H1 (cell line): ENCODE results near the gene SYPL1. TPM values are rescaled to one million over a fixed set of nuclear protein-coding genes. Genes with fewer than 3 reads are reported as not detected.

Source experiments
- CTCF ChIA-PET: fragments of 300-600 bp; sonication (Branson Sonifier 250); formaldehyde crosslinking; loops from one replicate; lab custom pipeline; 2021; ENCODE audit not compliant: partially characterized antibody; lab: Charles Lee
- POLR2A ChIA-PET: fragments of 300-600 bp; sonication (Branson Sonifier 250); formaldehyde crosslinking; loops from one replicate; lab custom pipeline; 2021; ENCODE audit warnings: inconsistent platforms; ENCODE audit not compliant: partially characterized antibody; lab: Charles Lee
- DNase-seq, 2 experiments: peaks; one replicate each; pipeline versions ENCODE4 v3.0.0 to v3.0.0-alpha.2; 2010 to 2022; ENCODE audit warnings: low spot score in 2 of 2, low read depth in 1 of 2, mixed read lengths in 1 of 2
- FAIRE-seq: peaks from 2 replicates; lab custom pipeline; 2011; peaks lifted over from hg19 to GRCh38; lab: Jason Lieb, UNC
- H2AFZ ChIP-seq: 2 replicates; pipeline ENCODE4 v1.8.1; 2012; ENCODE audit warnings: low read length, inconsistent platforms
- H2AK5ac ChIP-seq: 2 replicates; pipeline ENCODE4 v1.6.1; 2013; ENCODE audit warnings: low read depth, low read length
- H2BK120ac ChIP-seq: replicated peaks from 2 replicates; pipeline ENCODE3; 2013; ENCODE audit warnings: low read depth, low read length, inconsistent platforms
- H2BK12ac ChIP-seq: 2 replicates; pipeline ENCODE4 v1.6.1; 2013; ENCODE audit warnings: low read depth, low read length
- H2BK15ac ChIP-seq: 2 replicates; pipeline ENCODE4 v1.6.1; 2013; ENCODE audit warnings: low read length
- H2BK20ac ChIP-seq: 2 replicates; pipeline ENCODE4 v1.6.1; 2013; ENCODE audit warnings: low read length
- H2BK5ac ChIP-seq: 2 replicates; pipeline ENCODE4 v1.6.1; 2013; ENCODE audit warnings: low read depth, low read length
- H3K14ac ChIP-seq: 2 replicates; pipeline ENCODE4 v1.6.1; 2013; ENCODE audit warnings: inconsistent platforms; ENCODE audit not compliant: insufficient read length
- H3K18ac ChIP-seq: 2 replicates; pipeline ENCODE4 v1.6.1; 2013; ENCODE audit warnings: low read length; ENCODE audit errors: extremely low read depth
- H3K23ac ChIP-seq: 2 replicates; pipeline ENCODE4 v1.6.1; 2013; ENCODE audit warnings: inconsistent platforms; ENCODE audit not compliant: insufficient read length
- H3K23me2 ChIP-seq: 2 replicates; pipeline ENCODE4 v1.6.1; 2013; ENCODE audit warnings: low read depth, low read length
- H3K27ac ChIP-seq: 2 replicates; pipeline ENCODE4 v1.6.1; 2011; ENCODE audit warnings: low read depth, low read length, inconsistent platforms
- H3K27me3 ChIP-seq, 4 experiments: replicated peaks in 1 of 4; 1 replicate in 1 of 4; 2 replicates in 3 of 4; pipeline versions ENCODE4 v1.6.1 to v1.8.1; 2011 to 2013; ENCODE audit warnings: low read length in 3 of 4, mild to moderate bottlenecking in 3 of 4, inconsistent platforms in 2 of 4, mixed read lengths in 2 of 4, moderate library complexity in 1 of 4; ENCODE audit not compliant: control insufficient read depth in 3 of 4, insufficient read depth in 3 of 4; ENCODE audit errors: extremely low read depth in 1 of 4
- H3K36me3 ChIP-seq, 4 experiments: 2 replicates each; pipeline versions ENCODE4 v1.6.1 to v1.8.1; 2011 to 2013; ENCODE audit warnings: mild to moderate bottlenecking in 4 of 4, low read length in 3 of 4, moderate library complexity in 2 of 4, control low read depth in 1 of 4, inconsistent platforms in 1 of 4; ENCODE audit not compliant: insufficient read depth in 4 of 4, control insufficient read depth in 2 of 4
- H3K4ac ChIP-seq: replicated peaks from 2 replicates; pipeline ENCODE3; 2013; ENCODE audit warnings: low read length, low read depth, mixed read lengths, inconsistent platforms; ENCODE audit not compliant: insufficient read length
- H3K4me1 ChIP-seq, 4 experiments: replicated peaks in 1 of 4; 1 replicate in 1 of 4; 2 replicates in 3 of 4; pipeline versions ENCODE4 v1.6.1 to v1.8.1; 2011 to 2013; ENCODE audit warnings: low read length in 3 of 4, inconsistent platforms in 2 of 4, mixed read lengths in 1 of 4; ENCODE audit not compliant: insufficient read depth in 4 of 4, control insufficient read depth in 3 of 4
- H3K4me2 ChIP-seq, 2 experiments: 2 replicates each; pipeline versions ENCODE4 v1.6.1 to v1.8.1; 2011 to 2013; ENCODE audit warnings: low read depth in 2 of 2, low read length in 2 of 2, control low read depth in 1 of 2, inconsistent platforms in 1 of 2, mild to moderate bottlenecking in 1 of 2; ENCODE audit not compliant: insufficient read depth in 1 of 2
- H3K4me3 ChIP-seq, 4 experiments: fragments of 200-600, 300-600 bp in 1 of 4; sonication (generic), shearing (Covaris generic), sonication (Bioruptor Twin) in 1 of 4; 2 replicates each; pipeline versions ENCODE4 v1.5.1 to v1.8.1; 2011 to 2016; ENCODE audit warnings: low read length in 4 of 4, low read depth in 3 of 4, control low read depth in 2 of 4, inconsistent platforms in 2 of 4, mild to moderate bottlenecking in 2 of 4, mixed read lengths in 1 of 4, moderate library complexity in 1 of 4; ENCODE audit not compliant: insufficient read depth in 2 of 4; ENCODE audit errors: extremely low read depth in 1 of 4
- H3K56ac ChIP-seq: replicated peaks from 2 replicates; pipeline ENCODE3; 2013; ENCODE audit warnings: low read depth, mild to moderate bottlenecking, mixed read lengths, low read length, inconsistent platforms; ENCODE audit not compliant: insufficient read length
- H3K79me1 ChIP-seq: 2 replicates; pipeline ENCODE4 v1.6.1; 2013; ENCODE audit warnings: low read depth, low read length, control low read depth
- H3K79me2 ChIP-seq, 2 experiments: 2 replicates each; pipeline versions ENCODE4 v1.6.1 to v1.8.1; 2012 to 2013; ENCODE audit warnings: low read length in 2 of 2, mild to moderate bottlenecking in 2 of 2, inconsistent platforms in 1 of 2; ENCODE audit not compliant: insufficient read depth in 2 of 2, control insufficient read depth in 1 of 2
- H3K9ac ChIP-seq, 4 experiments: replicated peaks in 1 of 4; 1 replicate in 1 of 4; 2 replicates in 3 of 4; pipeline versions ENCODE4 v1.6.1 to v1.8.1; 2011 to 2013; ENCODE audit warnings: low read depth in 3 of 4, low read length in 3 of 4, control low read depth in 2 of 4, mild to moderate bottlenecking in 2 of 4, moderate library complexity in 2 of 4, inconsistent platforms in 1 of 4; ENCODE audit errors: extremely low read depth in 1 of 4
- H3K9me3 ChIP-seq, 2 experiments: 2 replicates each; pipeline versions ENCODE4 v1.6.1 to v1.8.1; 2012 to 2013; ENCODE audit warnings: mild to moderate bottlenecking in 2 of 2, moderate library complexity in 2 of 2, control low read depth in 1 of 2, inconsistent platforms in 1 of 2, low read depth in 1 of 2, low read length in 1 of 2, mixed read lengths in 1 of 2; ENCODE audit not compliant: insufficient read depth in 2 of 2
- H4K20me1 ChIP-seq, 2 experiments: replicated peaks in 1 of 2; 2 replicates each; pipeline versions ENCODE3 to v1.8.1; 2011 to 2013; ENCODE audit warnings: inconsistent platforms in 2 of 2, low read length in 2 of 2, mild to moderate bottlenecking in 1 of 2; ENCODE audit not compliant: insufficient read depth in 2 of 2, control insufficient read depth in 1 of 2
- H4K5ac ChIP-seq: 2 replicates; pipeline ENCODE4 v1.6.1; 2013; ENCODE audit warnings: low read length, low read depth, mixed read lengths, inconsistent platforms; ENCODE audit not compliant: insufficient read length
- H4K8ac ChIP-seq: 2 replicates; pipeline ENCODE4 v1.8.0; 2013; ENCODE audit warnings: mild to moderate bottlenecking, moderate library complexity, low read length, inconsistent platforms; ENCODE audit not compliant: insufficient read depth; ENCODE audit errors: extremely low read depth
- H4K91ac ChIP-seq: replicated peaks from 2 replicates; pipeline ENCODE3; 2013; ENCODE audit warnings: low read length, mixed read lengths, inconsistent platforms; ENCODE audit not compliant: insufficient read length
- RXRA ChIP-seq: IDR thresholded peaks from 2 replicates; pipeline ENCODE4 v1.6.1; 2011; ENCODE audit warnings: low read depth, mild to moderate bottlenecking, low read length, moderate library complexity; ENCODE audit not compliant: insufficient read depth
- SIRT6 ChIP-seq: IDR thresholded peaks from one replicate; pipeline ENCODE4 v1.7.1; 2012; ENCODE audit warnings: low read length, inconsistent platforms
- WGBS, 2 experiments: shearing (Covaris generic) in 1 of 2; methylation state at CpG; one replicate each; pipeline versions ENCODE4 v1.1.6 to v1.1.7; 2013 to 2015; ENCODE audit warnings: low lambda C conversion rate in 2 of 2, mixed read lengths in 2 of 2, inconsistent platforms in 1 of 2, low coverage in 1 of 2, missing lambda C conversion rate in 1 of 2; ENCODE audit not compliant: insufficient replicate concordance in 2 of 2, insufficient coverage in 1 of 2, insufficient read length in 1 of 2; ENCODE audit errors: extremely low coverage in 1 of 2, missing lambda C conversion rate in 1 of 2; 5-methylcytosine and 5-hydroxymethylcytosine counted together
- polyA plus RNA-seq, 7 experiments: library from polyadenylated mRNA; depleted of rRNA in 3 of 7; stranded (reverse) in 5 of 7; unstranded in 2 of 7; fragments of >200 nt in 5 of 7; fragments of 200-250 nt in 2 of 7; gene quantifications; 1 replicate in 5 of 7; 2 replicates in 1 of 7; 4 replicates in 1 of 7; pipeline versions ENCODE4 v1.2.1 to v1.2.3, GENCODE V29; 2011 to 2013; ENCODE audit warnings: missing spikeins in 2 of 7, mixed read lengths in 2 of 7
- total RNA-seq: library from RNA; stranded (reverse); fragmentation: NEBNext Ultra II Directional; extraction: Animal tissue kit (Norgen Biotek cat#: 25700); gene quantifications from 2 replicates; pipeline ENCODE4 v1.2.1, GENCODE V29; 2021

SYPL1 gene
- total and polyA plus RNA-seq, 2 of the 8 experiments (the other 6 are each of a cell fraction or from before 2014, with no cell fraction given) = 44.9 to 57.7 TPM

- no peak for FAIRE-seq
- H2BK12ac ChIP-seq = no peak overlapping the region
- no peak overlapping the region for H2BK15ac ChIP-seq
- WGBS, 2 experiments = 78% methylated on average over 3 of the region's 3 CpGs; no CpG with 5 or more reads in 1 of the 2 experiments
- H2AFZ ChIP-seq = no peak overlapping the region
- no peaks in the 10 kb centered on the region for H3K9me3 ChIP-seq
- no peak overlapping the region for H3K56ac ChIP-seq
- no peak overlapping the region for H3K23ac ChIP-seq
- peaks cover 0 to 6% (median 3%) of the 10 kb centered on the region in 4 experiments; a peak in 2 of 7 replicates for H3K4me1 ChIP-seq
- H2BK5ac ChIP-seq = no peak overlapping the region
- no peak overlapping the region for H3K27ac ChIP-seq
- no peaks in the 10 kb centered on the region for H3K36me3 ChIP-seq
- no peaks in the 10 kb centered on the region for H3K79me2 ChIP-seq
- H3K14ac ChIP-seq = no peak overlapping the region
- H3K79me1 ChIP-seq = no peaks in the 10 kb centered on the region
- no peak for DNase-seq
- no peaks in the 10 kb centered on the region for H4K20me1 ChIP-seq
- no peak overlapping the region for H2BK20ac ChIP-seq
- no peak for TF ChIP-seq SIRT6
- TF ChIP-seq RXRA = no peak
- H4K91ac ChIP-seq = no peak overlapping the region
- ChIA-PET POLR2A (no interaction called here), CTCF (interaction anchor here (0.8 to 2.5 kb wide), 6 partner anchors 20 to 536 kb away, joined by 3 to 15 read pairs (median 4); partner anchors contain the start of gene RINT1)
- no peak overlapping the region for H4K5ac ChIP-seq
- no peak overlapping the region for H2BK120ac ChIP-seq
- no peak overlapping the region for H3K4me2 ChIP-seq
- no peak overlapping the region for H4K8ac ChIP-seq
- H3K18ac ChIP-seq = no peak overlapping the region
- no peak overlapping the region for H3K4me3 ChIP-seq
- H3K4ac ChIP-seq = no peak overlapping the region
- no peaks in the 10 kb centered on the region for H3K23me2 ChIP-seq
- no peak overlapping the region for H3K9ac ChIP-seq
- no peak overlapping the region for H2AK5ac ChIP-seq
- no peaks in the 10 kb centered on the region for H3K27me3 ChIP-seq
Measured at GRCh38 chr7:106067678-106068077, 44.4 kb downstream of the SYPL1 start.
